ENCODE data around the gene PER3.

GRCh38 chr1:7833035-7833434 is 48.9 kb downstream of the PER3 start:
- TF ChIP-seq POLR2AphosphoS5 (IDR thresholded peaks at IDR 0.05; ENCODE audit: low read depth, low read length) (no peak), REST (IDR thresholded peaks at IDR 0.05; ENCODE audit: insufficient read depth in 1 of 2, low read depth in 2 of 2, low read length in 2 of 2) (no peak), SIN3A (IDR thresholded peaks at IDR 0.05; ENCODE audit: borderline replicate concordance, insufficient read depth, low read length) (no peak)
